ENCODE data around the gene USF3. TPM values are rescaled to one million over a fixed set of nuclear protein-coding genes. Genes with fewer than 3 reads are reported as not detected.

The USF3 gene
- total and polyA plus RNA-seq, 9 of the 15 experiments (the other 6 are each of a cell fraction or from before 2014, with no cell fraction given), result 1.4 to 6.9 (median 3.1) TPM

GRCh38 chr3:113626503-113627371, 69.7 kb downstream of the USF3 start (continued):
- TF ChIP-seq ZNF586 (CRISPR knock-in tag; conservative IDR thresholded peaks at IDR 0.05), result no peak
- no peak for TF ChIP-seq ETS1 (conservative IDR thresholded peaks at IDR 0.05; ENCODE audit: control insufficient read depth, low read depth, low read length)
- TF ChIP-seq NR1H2 (CRISPR knock-in tag; IDR thresholded peaks at IDR 0.05), result no peak
- no peak for TF ChIP-seq FOXJ3 (CRISPR knock-in tag; IDR thresholded peaks at IDR 0.05)

GRCh38 chr3:113625834-113626233, 70.6 kb downstream of the USF3 start:
- POLR2A ChIA-PET, result no interaction called here
- CTCF ChIA-PET (ENCODE audit: low intra/inter-chr PET ratio), result interaction anchor here (0.8 kb wide), 1 partner anchor 575 kb away, joined by 3 read pairs; no protein-coding TSS in a partner anchor
- WGBS (ENCODE audit: insufficient coverage, low coverage, missing lambda C conversion rate), result 0% methylated on average over 8 of the region's 12 CpGs

More at GRCh38 chr3:113625834-113626233, 70.6 kb downstream of the USF3 start:
- Histone ChIP-seq H3K4me3 (no peak overlapping the region), H3K4me2 (ENCODE audit: insufficient read depth, low read length) (no peak overlapping the region), H3K4me1 (replicated peaks in 1 of 2; ENCODE audit: control insufficient read depth in 2 of 2, insufficient read depth in 2 of 2, low read length in 2 of 2) (no peaks in the 10 kb centered on the region; a peak in 1 of 5 replicates), H3K79me2 (ENCODE audit: control insufficient read depth, insufficient read depth, low read length) (no peaks in the 10 kb centered on the region), H3K9ac (ENCODE audit: insufficient read depth in 1 of 2, low read depth in 2 of 2, low read length in 2 of 2) (no peak overlapping the region), H2AFZ (ENCODE audit: low read depth, low read length) (no peak overlapping the region), H3K9me1 (ENCODE audit: control insufficient read depth, insufficient read depth, low read length) (no peaks in the 10 kb centered on the region), H3K36me3 (ENCODE audit: control insufficient read depth, insufficient read depth, low read length) (no peaks in the 10 kb centered on the region), H3K9me3 (replicated peaks; ENCODE audit: control insufficient read depth, insufficient read depth, low read depth, low read length) (no peaks in the 10 kb centered on the region), H3K27ac (ENCODE audit: extremely low read depth, low read depth, low read length) (no peak overlapping the region), H4K20me1 (replicated peaks; ENCODE audit: control insufficient read depth, insufficient read depth, low read length) (no peaks in the 10 kb centered on the region), H3K27me3 (ENCODE audit: control insufficient read depth in 2 of 2, insufficient read depth in 2 of 2, low read length in 2 of 2) (peaks cover 3 to 30% of the 10 kb centered on the region in 2 experiments; a peak in 3 of 5 replicates)
- DNase-seq (ENCODE audit: extremely low read depth in 1 of 4, low spot score in 3 of 4) (no peak), ATAC-seq (no peak), FAIRE-seq (no peak)
- BruUV-seq (replicated peaks), result no TSS peak
- TF ChIP-seq SPI1 (IDR thresholded peaks at IDR 0.05; ENCODE audit: borderline replicate concordance, low read depth, low read length) (0 out of 2 replicates have a peak, but pooled peaks have one; percentile 6), HCFC1 (IDR thresholded peaks at IDR 0.05; ENCODE audit: low read depth, low read length) (no peak), BRD9 (IDR thresholded peaks at IDR 0.05; ENCODE audit: low read depth, partially characterized antibody) (no peak)
- in situ Hi-C loops (cut with MboI), result no loop called here
- intact Hi-C loops (cut with micrococcal nuclease), result loop anchor here (1.0 to 10.0 kb wide), 4 partner anchors 121 to 571 kb away; partner anchors contain the start of genes ATP6V1A and NAA50
